Right atrium auricular region (tissue), 2 donors: ENCODE measurements around the gene ZIC5. TPM values are rescaled to one million over a fixed set of nuclear protein-coding genes. Genes with fewer than 3 reads are reported as not detected.

ENCODE experiments used
- DNase-seq: peaks from one replicate; pipeline ENCODE4 v3.0.0-alpha.2; 2019; ENCODE audit warnings: low spot score
- H3K27ac ChIP-seq, 2 donors: fragments of 200-600 bp; sonication (generic); 1 replicate in 1 of 2; 2 replicates in 1 of 2; pipeline ENCODE4 v1.5.1; 2016 to 2019
- H3K27me3 ChIP-seq, 2 donors: fragments of 200-600 bp; sonication (generic); one replicate each; pipeline versions ENCODE4 v1.5.1 to v1.6.0; 2017 to 2019
- H3K36me3 ChIP-seq: fragments of 200-600 bp; sonication (generic); one replicate; pipeline ENCODE4 v1.5.1; 2016
- H3K4me1 ChIP-seq, 2 donors: fragments of 200-600 bp; sonication (generic); one replicate each; pipeline versions ENCODE4 v1.5.1 to v1.6.0; 2017 to 2019
- H3K4me3 ChIP-seq, 2 donors: fragments of 200-600 bp; sonication (generic); 1 replicate in 1 of 2; 2 replicates in 1 of 2; pipeline ENCODE4 v1.5.1; 2017 to 2019; ENCODE audit warnings: mild to moderate bottlenecking in 1 of 2, moderate library complexity in 1 of 2
- H3K9me3 ChIP-seq, 2 donors: fragments of 200-600 bp; sonication (generic); one replicate each; pipeline ENCODE4 v1.5.1; 2019
- CTCF ChIP-seq, 2 donors: fragments of 200-600 bp; sonication (generic); IDR thresholded peaks; one replicate each; pipeline ENCODE4 v1.5.1; 2019; ENCODE audit warnings: antibody characterized with exemption in 2 of 2
- total RNA-seq, 2 donors: library from RNA; depleted of rRNA; stranded (reverse); fragments of >200 nt; gene quantifications; one replicate each; pipeline ENCODE4 v1.1.0, GENCODE V29; 2016

ZIC5 gene
- total RNA-seq, 2 donors from 2014 or later, result not detected

DNA sequence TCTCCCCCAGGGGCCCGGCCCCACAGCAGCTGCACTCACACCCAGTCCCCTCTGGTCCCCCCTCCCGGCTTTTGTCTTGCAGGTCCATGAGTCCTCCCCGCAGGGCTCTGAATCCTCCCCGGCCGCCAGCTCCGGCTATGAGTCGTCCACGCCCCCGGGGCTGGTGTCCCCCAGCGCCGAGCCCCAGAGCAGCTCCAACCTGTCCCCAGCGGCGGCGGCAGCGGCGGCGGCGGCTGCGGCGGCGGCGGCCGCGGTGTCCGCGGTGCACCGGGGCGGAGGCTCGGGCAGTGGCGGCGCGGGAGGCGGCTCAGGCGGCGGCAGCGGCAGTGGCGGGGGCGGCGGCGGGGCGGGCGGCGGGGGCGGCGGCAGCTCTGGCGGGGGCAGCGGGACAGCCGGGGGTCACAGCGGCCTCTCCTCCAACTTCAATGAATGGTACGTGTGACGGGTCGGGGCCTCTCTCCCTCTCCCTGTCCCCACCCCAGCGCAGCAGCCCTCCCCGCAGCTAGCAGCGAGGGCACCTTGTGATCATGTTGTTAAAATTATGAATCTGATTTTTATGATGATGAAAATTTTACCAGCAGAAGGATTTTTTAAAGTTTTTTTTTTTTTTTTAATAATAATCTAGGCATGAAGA lies 13.8 kb upstream of the ZIC5 start:
- H3K36me3 ChIP-seq, result no peaks in the 10 kb centered on the region
- peaks cover 0 to 45% of the 10 kb centered on the region in 2 donors for H3K4me1 ChIP-seq
- TF ChIP-seq CTCF (IDR thresholded peaks at IDR 0.05), result no peak
- H3K27me3 ChIP-seq, result peaks cover 70 to 86% of the 10 kb centered on the region in 2 donors
- H3K27ac ChIP-seq, result no peak overlapping the region
- H3K9me3 ChIP-seq, result no peaks in the 10 kb centered on the region
- no peak for DNase-seq
- H3K4me3 ChIP-seq, result no peak overlapping the region

DNA sequence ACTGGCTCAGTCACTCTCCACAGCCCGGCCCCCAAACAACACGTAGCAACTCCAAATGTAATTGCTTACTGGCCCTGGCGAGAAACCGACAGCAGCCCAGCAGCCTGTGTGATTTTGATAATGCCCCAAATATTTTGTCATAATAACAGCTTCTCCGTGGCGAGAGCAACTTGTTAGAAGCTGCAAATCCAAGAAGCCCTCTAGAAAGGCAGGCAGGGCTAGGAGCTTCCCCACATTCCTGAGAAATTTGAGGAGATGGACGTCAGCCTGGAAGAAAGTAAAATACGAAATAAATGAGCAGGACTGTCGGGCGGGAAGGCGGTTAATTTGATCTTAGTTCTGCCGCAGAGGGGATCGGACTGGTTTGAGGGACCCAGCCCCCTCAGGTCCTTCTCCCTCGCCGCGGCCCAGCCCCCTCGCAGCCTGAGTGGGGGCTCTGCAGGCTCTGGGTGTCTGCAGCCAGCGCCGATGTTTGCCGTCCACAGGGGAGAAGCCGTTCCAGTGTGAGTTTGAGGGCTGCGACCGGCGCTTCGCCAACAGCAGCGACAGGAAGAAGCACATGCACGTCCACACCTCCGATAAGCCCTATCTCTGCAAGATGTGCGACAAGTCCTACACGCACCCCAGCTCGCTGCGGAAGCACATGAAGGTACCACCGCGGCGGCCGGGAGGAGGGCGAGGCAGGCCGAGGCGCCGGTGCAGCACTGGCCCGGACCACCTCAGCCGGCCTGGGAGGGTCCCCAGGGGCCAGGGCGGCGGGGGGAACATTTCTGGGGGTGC lies 13.1 kb upstream of the ZIC5 start:
- Histone ChIP-seq H3K4me3 (no peak overlapping the region), H3K36me3 (no peaks in the 10 kb centered on the region), H3K4me1 (peaks cover 0 to 45% of the 10 kb centered on the region in 2 donors), H3K27ac (no peak overlapping the region), H3K9me3 (no peaks in the 10 kb centered on the region), H3K27me3 (peaks cover 69 to 86% of the 10 kb centered on the region in 2 donors)
- DNase-seq, result no peak
- TF ChIP-seq CTCF (IDR thresholded peaks at IDR 0.05), result no peak

GRCh38 chr13:99983499-99984401 lies 12.2 kb upstream of the ZIC5 start:
- Histone ChIP-seq H3K9me3 (no peaks in the 10 kb centered on the region), H3K4me3 (no peak overlapping the region), H3K4me1 (peaks cover 0 to 42% of the 10 kb centered on the region in 2 donors), H3K27ac (no peak overlapping the region), H3K36me3 (no peaks in the 10 kb centered on the region), H3K27me3 (peaks cover 69 to 86% of the 10 kb centered on the region in 2 donors)
- no peak for DNase-seq
- TF ChIP-seq CTCF (IDR thresholded peaks at IDR 0.05), result no peak

GRCh38 chr13:99982731-99983498 lies 11.3 kb upstream of the ZIC5 start:
- H3K27me3 ChIP-seq, result peaks cover 69 to 86% of the 10 kb centered on the region in 2 donors
- no peaks in the 10 kb centered on the region for H3K9me3 ChIP-seq
- no peak overlapping the region for H3K27ac ChIP-seq
- no peak overlapping the region for H3K4me3 ChIP-seq
- H3K4me1 ChIP-seq, result peaks cover 0 to 39% of the 10 kb centered on the region in 2 donors
- no peak for DNase-seq
- no peaks in the 10 kb centered on the region for H3K36me3 ChIP-seq
- TF ChIP-seq CTCF (IDR thresholded peaks at IDR 0.05), result no peak
